Nephron (organoid): Measurements from ENCODE around the gene LIMCH1.

Experiments used
- H3K27ac Mint-ChIP-seq, 3 experiments: 2 replicates each; pipeline ENCODE4 v1.8.0; 2020; ENCODE audit warnings: mixed read lengths in 3 of 3, mild to moderate bottlenecking in 2 of 3, moderate library complexity in 1 of 3
- H3K27me3 Mint-ChIP-seq: 2 replicates; pipeline ENCODE4 v1.8.0; 2021; ENCODE audit warnings: low read depth, mild to moderate bottlenecking, moderate library complexity, mixed read lengths
- H3K36me3 Mint-ChIP-seq: 2 replicates; pipeline ENCODE4 v1.8.0; 2020; ENCODE audit warnings: low read depth, mixed read lengths
- H3K4me1 Mint-ChIP-seq: 2 replicates; pipeline ENCODE4 v1.8.0; 2020; ENCODE audit warnings: mixed read lengths
- H3K4me3 Mint-ChIP-seq, 3 experiments: 2 replicates each; pipeline ENCODE4 v1.8.0; 2020; ENCODE audit warnings: mild to moderate bottlenecking in 3 of 3, mixed read lengths in 3 of 3, moderate library complexity in 2 of 3
- H3K9me3 Mint-ChIP-seq: 2 replicates; pipeline ENCODE4 v1.8.0; 2020; ENCODE audit warnings: mixed read lengths
- CTCF ChIP-seq, 3 experiments: fragments of 200-600 bp; sonication (generic); IDR thresholded peaks; one replicate each; pipeline ENCODE4 v1.5.0; 2021; ENCODE audit warnings: antibody characterized with exemption in 3 of 3; ENCODE audit not compliant: unreplicated experiment in 3 of 3

LIMCH1 gene

DNA sequence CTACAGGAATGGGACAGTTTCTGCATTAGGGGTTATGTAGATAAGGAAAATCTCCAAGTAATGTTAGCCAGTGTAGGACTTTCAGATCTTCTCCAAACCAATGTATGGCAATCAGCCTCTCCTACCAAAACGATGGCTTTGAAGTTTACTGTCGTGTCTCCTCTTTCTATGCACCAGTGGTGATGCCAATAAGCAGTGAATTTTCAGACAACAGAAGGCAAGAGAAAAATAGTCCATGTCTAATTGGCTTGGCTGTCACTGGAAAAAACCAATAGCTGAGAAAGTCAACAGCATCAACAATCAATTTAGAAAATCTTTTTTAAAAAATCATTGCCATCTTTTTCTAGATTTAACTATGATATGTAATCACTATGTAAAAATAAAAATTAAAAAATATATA lies 35.0 kb downstream of the LIMCH1 start:
- H3K9me3 Mint-ChIP-seq: no peaks in the 10 kb centered on the region
- no peak for TF ChIP-seq CTCF (IDR thresholded peaks at IDR 0.05; ENCODE audit: unreplicated experiment in 3 of 3)
- no peaks in the 10 kb centered on the region for H3K27me3 Mint-ChIP-seq
- H3K4me1 Mint-ChIP-seq: peaks cover 13% of the 10 kb centered on the region
- peak overlapping the region in 2 of 3 experiments; percentile 25 to 37 for H3K27ac Mint-ChIP-seq
- H3K4me3 Mint-ChIP-seq: no peak overlapping the region
- peaks cover 3% of the 10 kb centered on the region for H3K36me3 Mint-ChIP-seq

DNA sequence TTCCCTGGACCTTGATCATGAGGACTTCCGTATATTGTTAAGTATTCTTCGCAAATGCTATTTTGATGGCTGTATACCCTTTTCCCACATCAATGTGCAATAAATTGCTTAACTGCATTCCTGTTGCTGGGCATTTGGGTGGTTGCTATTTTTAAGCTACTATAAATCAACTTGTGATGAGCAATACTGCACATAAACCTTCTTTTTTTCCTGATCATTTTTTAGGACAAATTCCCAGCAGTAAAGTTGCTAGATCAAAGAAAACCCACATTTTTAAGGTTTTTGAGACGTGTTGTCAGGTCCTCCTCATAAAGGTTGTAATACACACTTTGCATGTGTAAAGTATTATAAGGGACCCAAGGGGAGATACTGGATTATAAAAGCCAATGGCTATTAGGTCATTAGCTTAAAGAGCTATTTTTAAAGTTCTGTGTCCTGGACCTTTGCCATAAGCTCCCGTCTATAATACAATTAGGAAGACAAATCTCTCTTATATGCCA lies 35.6 kb downstream of the LIMCH1 start:
- H3K27me3 Mint-ChIP-seq: no peaks in the 10 kb centered on the region
- peaks cover 6% of the 10 kb centered on the region for H3K36me3 Mint-ChIP-seq
- no peak overlapping the region for H3K27ac Mint-ChIP-seq
- peaks cover 13% of the 10 kb centered on the region for H3K4me1 Mint-ChIP-seq
- H3K4me3 Mint-ChIP-seq: no peak overlapping the region
- no peak for TF ChIP-seq CTCF (IDR thresholded peaks at IDR 0.05; ENCODE audit: unreplicated experiment in 3 of 3)
- H3K9me3 Mint-ChIP-seq: no peaks in the 10 kb centered on the region

GRCh38 chr4:41575207-41575606 lies 37.2 kb downstream of the LIMCH1 start:
- no peak for TF ChIP-seq CTCF (IDR thresholded peaks at IDR 0.05; ENCODE audit: unreplicated experiment in 3 of 3)
- H3K36me3 Mint-ChIP-seq: peaks cover 6% of the 10 kb centered on the region
- no peak overlapping the region for H3K27ac Mint-ChIP-seq
- no peak overlapping the region for H3K4me3 Mint-ChIP-seq
- no peaks in the 10 kb centered on the region for H3K27me3 Mint-ChIP-seq
- no peaks in the 10 kb centered on the region for H3K9me3 Mint-ChIP-seq
- peaks cover 18% of the 10 kb centered on the region for H3K4me1 Mint-ChIP-seq

- no peaks in the 10 kb centered on the region for H3K9me3 Mint-ChIP-seq
Observed at GRCh38 chr4:41575665-41576064, 37.7 kb downstream of the LIMCH1 start.

GRCh38 chr4:41579043-41579442 lies 41.1 kb downstream of the LIMCH1 start:
- TF ChIP-seq CTCF (IDR thresholded peaks at IDR 0.05; ENCODE audit: unreplicated experiment in 3 of 3): no peak
- no peak overlapping the region for H3K4me3 Mint-ChIP-seq
- H3K4me1 Mint-ChIP-seq: peaks cover 10% of the 10 kb centered on the region

More at GRCh38 chr4:41575665-41576064, 37.7 kb downstream of the LIMCH1 start:
- H3K27ac Mint-ChIP-seq: no peak overlapping the region
- peaks cover 6% of the 10 kb centered on the region for H3K36me3 Mint-ChIP-seq
- H3K4me3 Mint-ChIP-seq: no peak overlapping the region
- no peak for TF ChIP-seq CTCF (IDR thresholded peaks at IDR 0.05; ENCODE audit: unreplicated experiment in 3 of 3)
- H3K4me1 Mint-ChIP-seq: peaks cover 18% of the 10 kb centered on the region
- no peaks in the 10 kb centered on the region for H3K27me3 Mint-ChIP-seq

DNA sequence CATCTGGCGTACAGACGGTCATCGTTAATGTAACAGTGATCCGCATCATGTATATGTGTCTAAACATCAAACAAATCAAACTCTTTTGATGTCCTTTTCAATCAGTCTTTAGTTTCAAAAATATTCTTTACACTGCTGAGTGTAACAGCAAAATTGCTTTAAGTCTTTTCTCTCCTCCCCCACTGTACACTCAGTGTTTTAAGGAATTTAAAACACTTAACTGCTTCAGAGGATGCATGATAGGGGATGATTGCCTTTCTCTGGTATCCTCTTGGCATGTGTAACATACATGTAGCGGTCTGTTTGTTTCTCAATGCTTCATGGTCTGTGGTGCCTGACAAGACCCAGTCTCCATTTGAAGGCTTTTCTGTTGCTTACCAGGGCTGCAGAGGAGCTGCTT lies 41.6 kb downstream of the LIMCH1 start:
- no peak overlapping the region for H3K4me3 Mint-ChIP-seq
- no peaks in the 10 kb centered on the region for H3K27me3 Mint-ChIP-seq
- H3K4me1 Mint-ChIP-seq: peaks cover 10% of the 10 kb centered on the region
- peaks cover 13% of the 10 kb centered on the region for H3K36me3 Mint-ChIP-seq
- TF ChIP-seq CTCF (IDR thresholded peaks at IDR 0.05; ENCODE audit: unreplicated experiment in 3 of 3): no peak
- peak overlapping the region in 1 of 3 experiments; percentile 39 for H3K27ac Mint-ChIP-seq
- peaks cover 5% of the 10 kb centered on the region for H3K9me3 Mint-ChIP-seq

More at GRCh38 chr4:41579043-41579442, 41.1 kb downstream of the LIMCH1 start:
- Mint-ChIP-seq H3K36me3 (peaks cover 10% of the 10 kb centered on the region), H3K27me3 (no peaks in the 10 kb centered on the region), H3K27ac (peak overlapping the region in 1 of 3 experiments; percentile 39), H3K9me3 (peaks cover 2% of the 10 kb centered on the region)
